ENCODE results near the gene IQCM.

IQCM gene

GRCh38 chr4:149711593-149712365 is 103.9 kb downstream of the IQCM start:
- no peak for DNase-seq (ENCODE audit: low spot score)

DNA sequence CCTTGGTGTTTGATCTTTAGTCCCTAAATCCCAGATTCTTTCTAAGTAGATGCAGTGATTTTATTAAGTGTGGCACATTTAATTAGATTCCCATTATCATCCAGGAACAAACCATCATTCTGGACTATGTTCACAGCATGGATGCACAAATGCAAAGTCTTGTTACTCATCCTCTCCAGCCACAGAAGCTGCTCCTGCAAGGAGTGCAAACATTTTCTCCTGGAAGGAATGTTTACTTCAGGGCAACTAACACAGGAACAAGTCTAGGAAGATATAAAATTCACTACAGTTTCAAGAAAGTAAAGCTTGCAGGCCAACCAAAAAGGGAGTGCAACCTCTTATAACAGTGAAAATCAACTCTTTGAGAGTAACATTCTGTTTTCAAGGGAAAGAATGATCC is 106.0 kb downstream of the IQCM start:
- DNase-seq (ENCODE audit: low spot score), result no peak

DNA sequence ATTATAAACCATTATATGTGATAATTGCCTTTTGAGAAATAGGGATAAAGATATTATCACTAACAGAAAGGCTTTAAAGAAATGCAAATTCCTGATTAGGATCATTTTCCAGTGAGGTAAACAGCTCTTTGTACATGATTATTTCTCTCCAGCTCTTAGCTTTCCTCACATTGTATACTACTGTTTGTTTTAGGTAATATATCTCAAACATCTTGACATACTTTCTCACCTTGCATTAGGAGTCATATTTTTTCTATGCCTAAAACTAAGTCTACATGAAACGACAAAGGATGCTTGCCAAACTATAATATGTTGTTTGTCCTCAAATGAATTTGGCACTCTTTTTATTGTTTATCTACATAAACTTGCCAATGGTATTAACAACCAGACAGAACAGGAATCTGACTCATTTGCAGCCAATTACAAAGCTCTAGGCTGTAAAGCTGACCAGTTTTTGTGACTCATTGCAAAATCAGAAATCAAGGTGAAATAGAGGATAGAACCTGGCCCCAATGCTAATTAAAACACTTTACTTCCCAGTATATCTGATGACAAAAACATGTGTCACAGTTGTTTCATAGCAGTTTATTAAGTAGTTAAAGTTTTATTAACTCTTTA is 107.0 kb downstream of the IQCM start:
- no peak for DNase-seq (ENCODE audit: low spot score)

- no peak for DNase-seq (ENCODE audit: low spot score)
Measured at GRCh38 chr4:149707862-149708261, 107.8 kb downstream of the IQCM start.

- no peak for DNase-seq (ENCODE audit: low spot score)
Measured at GRCh38 chr4:149706942-149707341, 108.7 kb downstream of the IQCM start.

DNA sequence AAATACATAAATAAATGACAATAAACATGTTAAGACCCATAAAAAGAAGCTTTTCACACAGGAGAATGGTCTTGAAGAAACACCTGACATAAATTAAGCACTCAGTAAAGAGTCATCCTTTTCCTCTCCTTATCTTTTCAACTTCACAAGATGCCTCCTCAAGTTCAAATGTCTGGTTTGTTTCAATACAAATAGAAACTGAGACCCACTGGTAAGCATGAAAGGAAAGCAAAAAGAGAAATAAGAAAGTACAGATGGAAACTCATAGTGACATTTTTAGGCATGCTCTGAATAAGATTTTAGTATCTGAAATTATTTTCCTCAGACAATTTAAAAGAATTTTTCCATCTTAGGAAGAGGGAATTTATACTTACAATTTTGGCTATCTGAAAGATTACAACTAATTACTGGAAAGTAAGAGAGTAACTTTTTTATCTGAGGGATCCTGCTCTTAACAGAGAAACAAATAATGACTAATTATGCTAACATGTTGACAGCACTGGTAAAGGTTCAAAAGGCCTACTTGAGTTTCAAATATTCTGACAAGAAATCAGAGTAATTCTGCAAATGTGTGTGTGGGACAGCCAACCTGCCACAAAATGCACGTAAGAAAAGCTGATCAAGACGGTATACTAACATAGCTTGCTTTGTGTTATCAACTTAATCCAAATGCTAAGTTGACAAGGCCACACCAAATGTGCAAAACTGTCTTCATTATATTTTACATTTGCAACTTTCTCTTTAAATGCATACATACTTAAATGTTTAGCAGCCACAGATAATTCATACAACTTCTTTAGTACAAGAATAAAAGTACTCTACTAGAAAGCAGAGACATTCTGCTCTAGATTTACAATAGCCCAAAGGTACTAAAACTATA is 113.0 kb downstream of the IQCM start:
- no peak for DNase-seq (ENCODE audit: low spot score)

DNA sequence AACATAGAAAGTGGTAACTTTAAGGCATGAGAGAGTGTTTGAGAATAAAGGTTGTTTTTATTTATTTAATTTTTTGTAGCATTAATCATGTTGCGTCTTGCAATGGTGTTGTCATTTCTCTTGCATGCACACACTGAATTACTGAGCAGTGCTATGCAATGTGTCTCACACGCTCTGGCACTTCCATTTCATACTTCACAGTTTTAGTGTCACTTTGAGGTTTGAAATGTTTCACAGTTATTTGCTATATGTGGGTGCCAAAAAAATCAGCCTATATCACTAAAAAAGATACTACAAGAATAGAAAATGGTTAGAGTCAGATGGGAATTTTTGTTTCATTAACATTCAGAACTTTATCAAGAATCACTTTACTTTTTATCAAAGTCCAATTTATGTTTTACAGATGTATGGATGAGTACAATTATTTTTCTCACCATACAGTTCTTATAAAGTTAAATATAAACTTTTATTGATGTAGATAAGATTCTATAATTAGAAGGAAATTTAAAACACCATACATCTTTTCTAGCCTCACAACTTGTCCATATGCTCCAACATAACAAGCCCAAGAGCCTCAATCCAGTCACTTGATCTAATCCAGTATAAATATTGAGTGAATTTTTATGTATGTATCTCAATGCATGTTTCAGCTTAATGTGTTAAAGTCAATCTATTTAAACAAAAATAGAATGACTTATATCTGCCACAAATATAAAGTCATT is 114.0 kb downstream of the IQCM start:
- no peak for DNase-seq (ENCODE audit: low spot score)

GRCh38 chr4:149700272-149700671 is 115.4 kb downstream of the IQCM start:
- DNase-seq (ENCODE audit: low spot score), result no peak

DNA sequence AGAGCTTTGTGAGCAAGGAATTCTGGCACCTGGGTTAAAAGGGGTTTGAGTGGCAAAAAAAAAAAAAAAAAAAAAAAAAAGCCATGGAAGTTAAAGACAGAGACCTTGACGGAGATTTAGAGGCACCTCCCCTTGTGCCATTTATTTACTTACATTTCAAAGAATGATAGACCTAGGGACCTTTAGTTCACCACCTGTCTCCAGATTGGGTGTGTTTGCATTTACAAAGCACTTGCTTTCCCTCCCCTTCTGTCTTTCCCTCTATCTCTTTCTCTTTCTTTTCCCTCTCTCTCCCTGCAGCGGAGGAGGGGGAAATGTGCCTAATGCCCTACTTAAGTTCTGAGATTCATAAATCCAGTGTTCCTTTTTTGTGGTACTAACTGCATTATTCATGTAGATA is 116.0 kb downstream of the IQCM start:
- DNase-seq (ENCODE audit: low spot score), result no peak

DNA sequence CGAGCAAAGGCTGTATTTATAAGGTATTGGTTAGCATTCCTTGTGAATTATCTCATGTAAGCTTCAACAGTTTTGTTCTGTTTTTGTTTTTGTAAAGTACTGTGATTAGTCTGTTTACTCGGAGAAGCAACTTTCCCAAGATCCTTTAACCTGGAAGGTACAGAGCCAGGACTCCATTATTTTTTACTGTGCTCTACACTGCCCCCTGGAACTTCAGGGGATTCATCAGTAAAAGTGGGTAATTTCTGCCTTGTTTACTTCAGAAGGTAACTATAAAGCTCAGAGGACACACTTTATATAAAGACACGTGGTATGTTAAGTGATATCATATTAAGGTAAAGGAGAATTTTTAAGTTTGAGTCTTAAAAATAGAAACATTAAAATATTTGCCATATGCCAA is 124.9 kb downstream of the IQCM start:
- DNase-seq (ENCODE audit: low spot score), result no peak

GRCh38 chr4:149684516-149684915 is 131.1 kb downstream of the IQCM start:
- no peak for DNase-seq (ENCODE audit: low spot score)

DNA sequence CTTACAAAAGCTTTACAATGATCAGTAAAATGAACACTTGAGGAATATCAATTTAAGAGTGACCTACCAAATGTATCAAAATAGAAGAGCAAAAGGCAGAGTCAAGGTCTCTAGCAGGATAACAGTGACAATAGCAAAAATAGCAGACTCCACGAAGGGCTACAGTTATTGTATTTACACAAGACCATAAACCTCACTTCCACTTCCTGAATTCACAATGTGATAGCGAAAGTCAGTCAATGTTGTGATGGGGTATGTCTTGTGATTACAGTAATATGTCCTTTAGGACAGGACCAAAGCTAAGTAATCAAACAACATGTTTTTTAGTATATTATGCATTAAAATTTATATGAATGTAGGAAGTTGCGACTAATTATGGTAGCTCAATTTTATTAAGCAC is 139.6 kb downstream of the IQCM start:
- no peak for DNase-seq (ENCODE audit: low spot score)

DNA sequence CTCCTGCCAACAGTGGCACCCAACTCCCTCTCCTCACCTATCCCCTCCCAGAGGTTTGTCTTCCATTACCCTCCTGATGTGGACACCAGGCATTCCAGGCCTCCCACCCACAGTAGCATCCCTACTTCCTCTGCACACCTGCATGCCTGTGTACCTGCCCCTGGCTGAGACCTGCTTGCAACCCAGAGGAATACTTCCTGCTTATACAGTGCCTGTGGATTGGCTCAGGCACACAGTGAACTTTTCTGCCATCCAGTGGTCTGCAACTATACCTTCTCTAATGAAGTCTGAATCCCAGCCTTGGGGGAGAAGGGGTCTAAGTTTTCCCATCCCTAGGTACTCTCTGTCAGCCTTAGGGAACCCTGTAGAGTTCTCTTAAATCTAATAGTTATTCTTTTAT is 169.9 kb downstream of the IQCM start:
- DNase-seq (ENCODE audit: low spot score), result no peak

- DNase-seq (ENCODE audit: low spot score), result no peak
Measured at GRCh38 chr4:149638073-149638472, 177.6 kb downstream of the IQCM start.

DNA sequence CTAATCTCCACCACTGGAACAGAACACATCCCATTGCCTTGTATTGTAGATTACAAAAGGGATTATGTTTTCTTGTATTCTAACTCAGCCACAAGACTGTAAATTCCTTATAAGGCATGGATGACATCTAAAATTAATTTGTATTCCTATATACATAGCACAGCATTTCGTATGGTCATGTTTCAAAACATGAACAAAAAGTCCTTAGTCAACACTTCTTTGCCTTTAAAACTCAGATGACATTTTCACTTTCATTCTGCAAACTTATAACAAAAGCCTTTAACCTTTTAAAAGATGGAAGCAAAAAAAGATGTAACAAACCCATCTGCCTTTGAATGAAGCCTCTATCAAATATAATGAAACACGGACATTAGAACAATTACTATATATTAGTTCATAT is 181.3 kb downstream of the IQCM start:
- DNase-seq (ENCODE audit: low spot score), result no peak

GRCh38 chr4:149631629-149632028 is 184.0 kb downstream of the IQCM start:
- no peak for DNase-seq (ENCODE audit: low spot score)

DNA sequence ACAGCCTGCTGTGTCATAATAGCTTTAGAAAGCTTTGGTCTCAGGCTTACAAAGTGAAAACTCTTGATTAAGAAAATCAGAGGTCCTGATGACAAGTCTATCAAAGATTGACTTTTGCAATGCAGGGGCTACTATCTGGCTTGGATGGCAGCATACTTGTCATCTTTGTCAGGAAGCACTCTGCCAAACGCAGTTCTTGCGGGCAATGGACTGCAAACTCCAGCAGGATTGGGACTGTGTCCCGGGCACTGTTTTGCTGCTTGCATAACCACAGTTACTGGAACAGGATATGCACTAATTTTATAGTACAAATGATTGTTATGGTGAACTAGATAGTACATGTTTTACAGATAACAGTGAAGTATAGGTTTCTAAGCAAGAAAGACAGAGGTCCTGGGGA is 185.6 kb downstream of the IQCM start:
- DNase-seq (ENCODE audit: low spot score), result no peak

GRCh38 chr4:149605601-149606378 is 209.9 kb downstream of the IQCM start:
- DNase-seq (ENCODE audit: low spot score), result no peak

- no peak for DNase-seq (ENCODE audit: low spot score)
Measured at GRCh38 chr4:149604827-149605226, 210.8 kb downstream of the IQCM start.

- DNase-seq (ENCODE audit: low spot score), result no peak
Measured at GRCh38 chr4:149595500-149595899, 220.1 kb downstream of the IQCM start.

GRCh38 chr4:149589826-149590225 is 225.8 kb downstream of the IQCM start:
- no peak for DNase-seq (ENCODE audit: low spot score)

- DNase-seq (ENCODE audit: low spot score), result no peak
Measured at GRCh38 chr4:149584722-149585121, 230.9 kb downstream of the IQCM start.

Measured in CD4-positive, alpha-beta T cell treated with Interleukin-15 for 4 hours (primary cell).